ENCODE measurements around the gene PRKG1.
"Not testable (repeated sequence)": the region's sequence is repeated elsewhere in the genome, so short reads cannot be mapped to it uniquely, and the experiment has no call there.

PRKG1 gene

DNA sequence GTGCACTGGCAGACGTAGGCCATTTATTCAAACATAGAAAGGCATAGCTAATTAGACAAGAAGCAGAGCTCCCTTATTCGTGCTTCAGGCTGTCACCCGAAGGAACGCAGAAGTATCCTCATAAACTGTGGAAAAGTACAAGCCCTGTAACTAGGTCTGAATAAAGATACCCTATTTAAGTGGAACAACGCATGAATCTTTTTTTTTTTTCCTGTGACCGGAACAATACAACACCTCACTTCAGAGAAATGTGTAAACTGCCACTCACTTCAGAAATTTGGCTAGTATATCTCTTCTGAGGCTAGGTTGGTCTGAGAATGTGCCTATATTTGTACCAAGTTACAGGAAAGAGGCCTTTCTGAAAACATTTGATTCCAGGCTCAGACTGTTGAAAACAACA, 633.1 kb downstream of the PRKG1 start:
- no peak for DNase-seq (ENCODE audit: low read depth)

- no peak for DNase-seq (ENCODE audit: low read depth)
These were observed 633.6 kb downstream of the PRKG1 start for GRCh38 chr10:51707821-51708424.

- DNase-seq (ENCODE audit: low read depth): no peak
These were observed 634.3 kb downstream of the PRKG1 start for GRCh38 chr10:51708609-51709008.

GRCh38 chr10:51709324-51709972, 635.2 kb downstream of the PRKG1 start:
- no peak for DNase-seq (ENCODE audit: low read depth)

DNA sequence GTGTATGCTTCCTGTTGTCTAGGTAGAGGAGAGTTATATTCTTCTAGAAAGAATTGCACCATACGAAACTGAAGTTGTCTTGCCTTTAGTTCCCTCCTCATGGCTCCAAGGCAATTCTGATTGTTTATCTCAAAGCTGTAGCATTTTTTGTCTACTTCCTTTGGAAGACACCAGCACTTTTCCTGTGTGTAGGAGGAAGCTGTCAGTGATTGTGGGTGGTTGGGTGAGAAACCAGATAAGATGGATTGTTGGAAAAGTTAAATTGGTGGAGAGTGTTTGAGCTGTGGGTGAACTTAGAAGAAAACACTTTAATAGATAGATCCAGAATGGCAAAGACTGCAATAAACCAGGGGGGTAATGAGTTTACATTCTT, 637.2 kb downstream of the PRKG1 start:
- no peak for DNase-seq (ENCODE audit: low read depth)

- DNase-seq (ENCODE audit: low read depth): no peak
These were observed 642.7 kb downstream of the PRKG1 start for GRCh38 chr10:51716981-51717380.

DNA sequence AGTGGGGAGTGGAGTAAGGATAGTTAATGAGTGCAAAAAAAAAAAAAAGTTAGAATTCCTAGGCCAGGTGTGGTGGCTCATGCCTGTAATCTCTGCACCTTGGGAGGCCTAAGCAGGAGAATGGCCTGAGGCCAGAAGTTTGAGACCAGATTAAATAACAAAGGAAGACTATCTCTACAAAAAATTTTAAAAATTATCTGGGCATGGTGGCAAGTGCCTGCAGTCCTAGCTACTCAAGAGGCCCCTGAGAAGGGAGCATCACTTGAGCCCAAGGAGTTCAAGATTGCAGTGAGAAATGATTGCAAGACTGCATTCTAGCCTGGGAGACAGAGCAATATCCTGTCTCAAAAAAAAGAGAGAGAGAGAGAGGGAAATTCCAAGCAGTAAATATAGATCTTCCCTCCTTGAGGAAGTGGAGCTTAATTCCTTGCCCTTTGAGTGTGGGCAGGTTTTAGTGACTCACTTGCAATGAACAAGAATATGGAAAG, 644.6 kb downstream of the PRKG1 start:
- DNase-seq (ENCODE audit: low read depth): no peak

- DNase-seq (ENCODE audit: low read depth): no peak
These were observed 649.8 kb downstream of the PRKG1 start for GRCh38 chr10:51724038-51724437.

DNA sequence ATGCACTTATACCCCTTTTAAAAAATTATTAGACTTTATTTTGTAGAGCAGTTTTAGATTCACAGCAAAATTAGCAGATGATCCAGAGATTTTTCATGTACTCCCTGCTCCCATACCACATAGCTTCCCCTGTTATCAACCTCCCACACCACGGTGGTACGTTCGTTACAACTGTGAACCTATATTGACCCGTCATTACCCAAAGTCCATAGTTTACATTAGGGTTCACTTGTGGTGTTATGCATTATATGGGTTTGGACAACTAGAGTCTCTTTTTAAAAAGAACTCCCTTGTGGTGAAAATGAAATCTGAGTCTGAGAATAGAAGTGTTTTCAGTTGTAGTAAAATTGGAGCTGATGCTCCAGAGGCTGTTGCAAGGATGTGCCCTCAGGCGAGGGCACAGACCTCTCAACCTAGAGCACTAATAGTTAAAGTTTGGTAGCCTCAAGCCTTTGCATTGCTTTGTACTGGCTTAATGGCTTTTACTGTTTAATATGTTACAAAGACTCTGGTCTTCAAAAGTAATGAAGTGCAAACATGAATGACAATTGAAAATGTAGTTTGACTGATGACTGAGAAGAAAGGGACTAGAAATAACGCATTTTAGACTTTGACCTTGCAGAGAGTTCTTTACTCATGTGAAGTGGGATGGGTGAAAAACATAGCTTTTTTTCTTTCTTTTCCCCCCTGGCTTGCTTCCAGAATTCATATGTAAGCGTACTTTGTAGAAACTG, 655.7 kb downstream of the PRKG1 start:
- DNase-seq (ENCODE audit: low read depth): no peak

DNA sequence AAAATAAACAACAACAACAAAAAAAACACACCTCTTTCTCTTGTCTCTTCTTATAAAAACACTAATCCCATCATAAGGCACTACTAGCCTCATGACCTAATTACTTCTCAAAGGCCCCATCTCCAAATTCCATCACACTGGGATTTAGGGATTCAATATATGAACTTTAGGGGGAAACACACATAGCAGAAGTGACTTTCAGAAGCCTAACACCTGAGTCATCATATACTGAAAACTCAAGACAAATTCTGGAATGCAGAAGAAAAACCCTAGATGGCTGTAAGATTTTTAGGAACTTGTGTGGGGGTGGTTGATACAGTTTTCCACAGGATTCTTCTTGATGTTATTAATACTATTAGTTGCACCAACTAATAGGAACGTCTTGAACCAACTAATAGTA, 658.8 kb downstream of the PRKG1 start:
- no peak for DNase-seq (ENCODE audit: low read depth)

GRCh38 chr10:51743146-51743545, 668.9 kb downstream of the PRKG1 start:
- no peak for DNase-seq (ENCODE audit: low read depth)

DNA sequence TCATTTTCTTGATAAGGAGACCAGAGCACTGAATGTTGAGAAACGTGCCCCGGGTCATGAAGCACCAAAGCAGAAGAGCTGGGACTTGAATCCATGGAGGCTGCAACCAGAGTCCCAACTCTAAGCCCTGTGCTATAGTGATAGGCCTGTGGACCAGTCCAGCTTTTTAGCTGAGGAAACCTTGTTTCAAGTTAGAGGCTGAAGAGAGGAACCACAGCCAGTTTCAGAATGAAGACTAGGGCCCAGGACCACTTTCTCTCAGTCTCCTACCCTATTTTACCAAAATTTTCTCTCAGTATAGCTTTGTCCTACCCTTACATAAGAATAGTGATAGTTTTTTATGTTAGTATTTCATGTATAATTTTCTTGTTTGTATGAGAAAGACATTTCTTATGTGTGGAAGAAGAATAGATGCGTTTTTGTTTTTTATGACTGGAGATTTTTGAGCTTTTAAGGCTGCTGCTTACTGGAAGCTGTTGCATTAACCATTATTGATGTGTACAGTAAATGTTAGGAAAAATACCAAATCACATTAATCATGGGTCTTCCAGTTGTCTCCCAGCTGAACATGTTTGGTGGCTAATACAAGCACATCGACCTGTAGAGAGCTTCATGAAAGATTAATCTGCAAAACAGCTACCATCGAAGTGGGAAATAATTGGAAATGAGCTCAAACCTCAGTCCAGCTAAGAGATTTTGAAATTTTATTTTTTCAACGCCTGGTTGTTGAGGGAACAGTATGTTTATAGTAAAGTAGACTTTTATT, 670.1 kb downstream of the PRKG1 start:
- DNase-seq (ENCODE audit: low read depth): no peak

GRCh38 chr10:51745397-51745796, 671.1 kb downstream of the PRKG1 start:
- DNase-seq (ENCODE audit: low read depth): no peak

GRCh38 chr10:51747216-51747615, 672.9 kb downstream of the PRKG1 start:
- no peak for DNase-seq (ENCODE audit: low read depth)

DNA sequence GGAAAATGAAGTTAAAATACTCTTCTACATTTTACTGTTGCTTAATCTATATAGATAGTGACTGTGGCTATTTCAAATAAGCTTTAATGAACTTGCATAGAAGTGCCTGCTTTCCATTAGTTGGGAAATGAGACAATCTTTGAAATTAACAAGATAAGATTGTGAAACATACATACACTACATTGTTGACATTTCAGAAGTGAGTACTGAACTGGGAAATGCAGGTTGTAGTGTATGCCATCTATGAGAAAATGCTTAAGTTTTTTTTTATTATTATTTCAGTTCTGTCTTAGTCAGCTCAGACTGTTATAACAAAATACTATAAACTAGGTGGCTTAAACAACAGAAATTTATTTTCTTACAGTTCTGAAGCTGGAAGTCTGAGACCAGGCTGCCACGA, 674.7 kb downstream of the PRKG1 start:
- no peak for DNase-seq (ENCODE audit: low read depth)

- no peak for DNase-seq (ENCODE audit: low read depth)
These were observed 684.1 kb downstream of the PRKG1 start for GRCh38 chr10:51758366-51758765.

GRCh38 chr10:51758838-51759237, 684.6 kb downstream of the PRKG1 start:
- DNase-seq (ENCODE audit: low read depth): not testable (repeated sequence)

DNA sequence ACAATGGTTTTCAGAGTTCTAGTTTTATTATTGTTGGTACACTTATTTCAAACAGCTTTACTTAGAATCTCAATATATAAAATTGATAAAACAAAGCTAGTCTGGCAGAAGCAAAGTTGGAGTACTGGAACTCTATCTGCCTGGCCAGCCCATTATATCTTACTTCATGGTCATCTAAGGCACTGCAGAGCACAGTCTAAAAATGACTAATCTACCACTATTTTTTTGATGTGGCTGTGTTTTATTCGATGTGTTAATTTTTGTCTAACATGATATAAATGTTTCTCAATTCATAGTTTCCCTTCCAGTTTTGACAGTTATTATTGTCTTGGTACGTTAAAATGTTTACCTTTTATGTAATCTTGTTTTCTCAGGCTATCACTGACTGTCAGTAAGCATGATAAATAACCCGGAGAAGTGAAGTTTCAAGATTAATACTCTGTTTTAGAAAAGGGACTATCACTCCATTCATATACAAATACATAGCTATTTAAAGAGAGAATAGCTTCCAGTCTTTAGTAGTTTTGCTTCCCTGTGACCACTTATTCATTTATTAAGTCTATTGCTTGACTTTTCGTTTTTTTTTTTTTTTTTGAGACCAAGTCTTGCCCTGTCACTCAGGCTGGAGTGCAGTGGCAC, 685.7 kb downstream of the PRKG1 start:
- no peak for DNase-seq (ENCODE audit: low read depth)

GRCh38 chr10:51760864-51761640, 686.8 kb downstream of the PRKG1 start:
- DNase-seq (ENCODE audit: low read depth): no peak

DNA sequence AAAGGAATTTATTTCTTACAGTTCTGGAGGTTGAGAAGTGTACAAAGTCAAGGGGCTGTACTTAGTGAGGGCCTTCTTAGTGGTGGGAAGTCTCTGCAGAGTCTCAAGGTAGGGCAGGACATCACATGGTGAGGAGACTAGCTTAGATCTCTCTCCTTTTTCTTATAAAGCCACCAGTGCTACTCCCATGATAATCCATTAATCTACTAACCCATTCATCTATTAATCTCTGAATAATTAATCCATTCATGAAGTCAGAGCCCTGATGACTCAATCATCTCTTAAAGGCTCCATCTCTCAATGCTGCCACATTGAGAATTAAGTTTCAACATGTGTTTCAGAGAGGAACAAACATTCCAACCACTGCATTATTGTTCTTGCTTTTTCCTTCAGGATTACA, 689.5 kb downstream of the PRKG1 start:
- DNase-seq (ENCODE audit: low read depth): no peak

DNA sequence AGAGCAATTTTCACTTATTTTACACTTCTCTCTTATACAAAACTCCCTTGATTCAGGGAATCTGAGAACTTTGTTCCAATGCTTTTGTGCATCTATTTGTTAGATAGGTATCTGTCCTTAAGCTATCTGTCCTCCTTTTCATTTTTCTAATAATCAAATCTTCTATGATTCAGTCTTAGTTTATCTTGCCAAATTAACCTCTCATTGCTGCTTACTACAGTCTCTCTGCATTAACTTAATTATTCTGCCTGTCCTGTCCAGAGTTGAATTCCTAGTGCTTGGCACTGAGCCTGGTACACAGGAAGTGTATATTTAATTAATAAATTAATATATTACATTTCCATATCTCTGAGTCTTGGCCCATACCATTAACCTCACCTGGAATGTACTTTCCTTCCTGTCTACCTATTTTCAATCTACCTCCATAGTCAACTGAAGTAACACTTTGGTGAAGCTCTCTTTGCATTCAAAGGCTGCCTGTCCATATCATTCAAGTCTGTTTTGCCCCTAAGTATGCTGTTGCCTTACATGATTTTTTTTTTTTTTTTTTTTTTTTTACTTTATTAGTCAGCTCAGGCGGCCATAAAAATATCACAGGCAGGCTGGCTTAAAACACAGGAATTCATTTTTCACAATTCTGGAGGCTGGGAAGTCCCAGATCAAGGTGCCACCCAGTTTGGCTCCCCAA, 691.1 kb downstream of the PRKG1 start:
- no peak for DNase-seq (ENCODE audit: low read depth)
